ENCODE results near the gene FBN1.
A peak's percentile ranks its signal among the peaks of the same experiment; 100 is the strongest.

FBN1 gene

DNA sequence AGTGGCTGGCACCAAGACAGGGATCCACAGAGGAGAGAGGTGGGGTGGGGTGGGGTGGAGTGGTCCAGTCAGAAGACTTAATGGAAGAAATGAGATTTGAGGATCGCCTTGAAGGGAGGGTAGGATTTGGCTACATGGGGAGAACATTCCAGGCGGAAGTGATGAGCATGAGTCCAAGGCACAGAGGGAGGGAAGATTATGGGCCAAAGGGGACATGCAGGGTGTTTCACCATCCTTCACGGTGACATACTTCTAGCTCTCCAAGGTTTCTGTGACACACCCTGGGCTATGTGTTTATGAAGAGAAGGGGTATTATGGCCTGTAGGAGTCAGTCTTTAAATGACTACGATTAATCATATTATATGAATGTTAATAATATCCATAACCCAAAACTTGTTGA lies 7.7 kb upstream of the FBN1 start:
- Histone ChIP-seq H3K4me1 (no peaks in the 10 kb centered on the region), H3K9me3 (no peaks in the 10 kb centered on the region), H4K20me1 (no peaks in the 10 kb centered on the region), H3K9ac (no peak overlapping the region), H3K36me3 (no peaks in the 10 kb centered on the region), H3K27me3 (peaks cover 2% of the 10 kb centered on the region; the same call in 1 of the 2 replicates), H3K4me3 (no peak overlapping the region), H3K27ac (no peak overlapping the region), H3K4me2 (no peak overlapping the region)
- TF ChIP-seq Cebpa-rat (IDR thresholded peaks at IDR 0.05), result no peak

DNA sequence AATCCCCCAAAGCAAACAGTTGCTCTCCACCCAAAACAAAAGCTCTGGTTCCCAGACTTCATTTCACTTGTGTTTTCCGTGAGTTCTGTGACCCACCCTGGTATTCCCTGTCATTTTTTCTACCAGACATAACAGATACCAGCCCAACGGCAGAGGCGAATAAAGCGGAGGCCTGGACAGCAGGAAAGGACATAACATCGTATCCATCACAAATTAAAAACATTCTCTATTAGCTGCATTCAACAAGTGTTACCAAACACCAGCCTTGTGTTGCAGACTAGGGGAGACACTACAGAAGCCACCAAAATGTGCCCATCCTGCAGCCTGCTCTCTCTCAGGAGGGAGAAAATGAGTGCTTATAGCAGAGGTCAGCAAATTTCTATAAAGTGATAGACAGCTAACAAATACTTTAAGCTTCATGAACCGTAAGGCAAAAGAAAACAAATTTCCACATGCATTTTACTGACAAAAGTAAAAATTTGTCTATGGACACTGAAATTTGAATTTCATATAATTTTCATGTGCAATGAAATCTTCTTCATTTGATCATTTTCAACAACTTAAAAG lies 7.1 kb upstream of the FBN1 start:
- no peaks in the 10 kb centered on the region for H3K36me3 ChIP-seq
- no peak overlapping the region for H3K27ac ChIP-seq
- no peaks in the 10 kb centered on the region for H3K4me1 ChIP-seq
- H3K27me3 ChIP-seq, result peaks cover 8% of the 10 kb centered on the region
- H3K9ac ChIP-seq, result no peak overlapping the region
- H3K4me2 ChIP-seq, result no peak overlapping the region
- no peak for TF ChIP-seq Cebpa-rat (IDR thresholded peaks at IDR 0.05)
- H3K9me3 ChIP-seq, result no peaks in the 10 kb centered on the region
- no peak overlapping the region for H3K4me3 ChIP-seq
- no peaks in the 10 kb centered on the region for H4K20me1 ChIP-seq

DNA sequence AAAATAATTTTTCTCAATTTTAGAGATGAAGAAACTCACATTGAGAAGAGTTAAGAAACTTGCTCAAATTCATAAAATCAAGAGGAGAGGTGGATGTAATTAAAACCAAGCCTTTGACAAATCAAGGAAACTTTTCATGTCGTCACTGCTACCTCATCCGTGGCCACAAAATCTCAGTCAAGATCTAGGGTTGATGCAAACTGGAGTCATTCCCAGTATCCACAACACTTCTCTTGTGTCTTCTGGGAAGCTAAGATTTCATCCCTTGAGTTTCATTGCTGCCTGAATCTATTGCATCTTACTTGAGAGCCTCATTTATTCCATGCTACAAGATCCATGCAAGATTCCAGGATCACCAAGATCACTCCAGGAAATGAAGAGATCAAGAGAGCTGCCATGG lies 5.4 kb upstream of the FBN1 start:
- H3K4me3 ChIP-seq, result no peak overlapping the region
- no peaks in the 10 kb centered on the region for H3K9me3 ChIP-seq
- no peak overlapping the region for H3K27ac ChIP-seq
- H4K20me1 ChIP-seq, result peaks cover 8% of the 10 kb centered on the region
- H3K9ac ChIP-seq, result no peak overlapping the region
- 0 out of 2 replicates have a peak, but pooled peaks cover 2% of the 10 kb centered on the region for H3K4me1 ChIP-seq
- H3K36me3 ChIP-seq, result no peaks in the 10 kb centered on the region
- peaks cover 25% of the 10 kb centered on the region for H3K27me3 ChIP-seq
- no peak for TF ChIP-seq Cebpa-rat (IDR thresholded peaks at IDR 0.05)
- H3K4me2 ChIP-seq, result no peak overlapping the region

DNA sequence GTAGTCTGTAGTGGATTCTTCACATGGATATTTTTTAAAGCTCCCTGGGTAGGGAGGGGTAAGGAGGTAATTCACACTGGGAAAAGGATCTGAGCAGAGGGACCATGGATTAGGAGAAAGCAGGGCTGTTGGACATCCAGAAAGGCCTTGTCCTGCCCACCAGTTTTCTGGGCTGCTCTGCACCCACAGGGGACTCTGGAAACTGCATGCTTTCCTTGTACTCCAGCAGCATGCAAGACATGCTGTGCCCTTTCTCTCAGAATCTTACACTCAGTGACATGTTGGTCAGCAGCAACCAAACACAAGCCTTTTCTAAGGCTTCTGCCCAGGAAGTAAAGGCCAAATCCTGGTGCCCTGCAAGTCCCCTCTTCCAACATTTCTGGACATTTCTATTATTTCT lies 2.5 kb upstream of the FBN1 start:
- peaks cover 55% of the 10 kb centered on the region for H3K27me3 ChIP-seq
- no peak overlapping the region for H3K4me3 ChIP-seq
- no peak overlapping the region for H3K4me2 ChIP-seq
- TF ChIP-seq Cebpa-rat (IDR thresholded peaks at IDR 0.05), result no peak
- H3K9me3 ChIP-seq, result no peaks in the 10 kb centered on the region
- H4K20me1 ChIP-seq, result peaks cover 31% of the 10 kb centered on the region
- H3K4me1 ChIP-seq, result peaks cover 20% of the 10 kb centered on the region
- no peaks in the 10 kb centered on the region for H3K36me3 ChIP-seq
- no peak overlapping the region for H3K9ac ChIP-seq
- H3K27ac ChIP-seq, result no peak overlapping the region

DNA sequence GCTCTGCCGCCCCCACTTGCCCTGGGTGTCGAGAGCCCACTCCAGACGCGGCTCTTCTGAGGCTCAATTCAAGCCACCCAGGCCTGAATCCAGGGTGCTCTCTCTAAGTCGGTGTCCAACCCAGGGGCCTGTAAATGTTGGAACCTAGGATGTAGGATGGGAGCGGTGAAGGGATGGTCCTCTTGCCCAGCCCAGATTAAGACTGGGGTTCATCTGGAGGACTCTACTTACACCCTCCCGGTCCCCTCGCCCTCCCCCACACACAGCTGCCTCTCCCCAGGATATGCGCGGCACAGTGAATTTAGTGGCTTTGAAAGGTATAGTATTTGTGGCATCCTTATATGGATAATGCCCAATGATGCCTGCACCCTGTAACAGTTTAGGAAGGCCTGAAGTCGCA lies 822 bp upstream of the FBN1 start:
- H3K4me1 ChIP-seq, result peaks cover 20% of the 10 kb centered on the region
- H4K20me1 ChIP-seq, result peaks cover 31% of the 10 kb centered on the region
- no peaks in the 10 kb centered on the region for H3K36me3 ChIP-seq
- H3K4me2 ChIP-seq, result peak overlapping the region; percentile 98
- no peak overlapping the region for H3K27ac ChIP-seq
- no peak overlapping the region for H3K9ac ChIP-seq
- H3K4me3 ChIP-seq, result peak overlapping the region; percentile 71
- no peak for TF ChIP-seq Cebpa-rat (IDR thresholded peaks at IDR 0.05)
- peaks cover 58% of the 10 kb centered on the region for H3K27me3 ChIP-seq
- H3K9me3 ChIP-seq, result no peaks in the 10 kb centered on the region

DNA sequence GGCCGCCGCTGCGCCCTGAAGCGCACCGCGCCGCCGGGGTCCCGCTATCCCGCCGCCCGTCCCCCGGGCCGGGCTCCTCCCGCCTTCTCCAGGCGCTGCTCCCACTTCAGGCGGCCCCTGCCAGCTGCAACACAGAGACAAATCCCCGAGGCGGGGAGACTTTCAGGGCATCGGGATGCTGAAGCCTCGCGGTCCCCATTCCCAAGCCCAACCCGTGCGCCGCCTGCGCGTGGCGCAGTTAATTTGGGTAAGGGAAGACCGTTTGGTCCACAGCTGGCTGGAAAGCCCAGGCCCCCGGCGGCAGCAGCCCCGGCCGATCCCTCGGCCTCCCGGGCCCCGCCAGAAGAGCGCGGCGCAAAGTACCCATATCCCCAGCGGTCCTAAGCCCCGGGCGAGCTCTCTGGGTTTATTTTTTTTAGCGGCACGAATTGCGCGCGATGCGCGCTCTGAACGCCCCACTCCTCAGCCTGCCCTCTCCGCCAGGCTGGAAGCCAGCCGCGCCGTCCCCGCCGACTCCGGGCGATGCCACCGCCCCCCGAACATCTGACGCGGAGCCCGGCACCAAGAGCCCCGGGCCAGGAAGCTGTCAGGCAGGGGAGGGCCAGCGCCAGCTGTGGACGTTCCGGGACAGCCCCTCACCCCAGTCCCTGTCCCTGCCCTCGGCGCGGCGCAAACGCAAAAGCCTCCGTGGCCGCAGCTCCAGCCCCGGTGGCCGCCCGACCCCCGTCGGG lies 517 bp downstream of the FBN1 start:
- H3K4me3 ChIP-seq, result peak overlapping the region; percentile 71
- no peak overlapping the region for H3K27ac ChIP-seq
- no peaks in the 10 kb centered on the region for H3K36me3 ChIP-seq
- no peaks in the 10 kb centered on the region for H3K9me3 ChIP-seq
- H4K20me1 ChIP-seq, result peaks cover 31% of the 10 kb centered on the region
- no peak overlapping the region for H3K9ac ChIP-seq
- TF ChIP-seq Cebpa-rat (IDR thresholded peaks at IDR 0.05), result no peak
- H3K4me1 ChIP-seq, result peaks cover 20% of the 10 kb centered on the region
- H3K4me2 ChIP-seq, result peak overlapping the region; percentile 98
- peaks cover 58% of the 10 kb centered on the region for H3K27me3 ChIP-seq

DNA sequence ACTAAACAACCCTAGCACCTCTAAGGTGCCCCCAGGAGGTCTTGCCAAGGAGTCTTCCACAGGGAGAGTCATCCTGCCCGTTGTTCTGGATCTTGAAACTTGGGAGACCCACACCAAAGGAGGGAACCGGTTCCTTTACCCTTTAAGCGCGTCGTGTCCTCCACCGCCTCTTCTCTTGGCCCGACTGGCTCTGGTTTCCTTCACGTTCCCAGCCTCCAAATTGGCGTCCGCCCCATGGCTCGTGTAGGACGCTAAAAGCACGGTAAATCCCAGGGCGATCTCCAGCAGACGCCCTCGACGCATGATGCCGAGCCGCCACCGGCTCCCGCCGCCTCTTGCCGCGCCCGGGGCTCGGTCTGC lies 1.1 kb downstream of the FBN1 start:
- H3K4me1 ChIP-seq, result peaks cover 20% of the 10 kb centered on the region
- peaks cover 31% of the 10 kb centered on the region for H4K20me1 ChIP-seq
- no peaks in the 10 kb centered on the region for H3K9me3 ChIP-seq
- H3K4me2 ChIP-seq, result peak overlapping the region; percentile 98
- peaks cover 58% of the 10 kb centered on the region for H3K27me3 ChIP-seq
- H3K27ac ChIP-seq, result no peak overlapping the region
- no peak overlapping the region for H3K9ac ChIP-seq
- peak overlapping the region; percentile 71 for H3K4me3 ChIP-seq
- TF ChIP-seq Cebpa-rat (IDR thresholded peaks at IDR 0.05), result no peak
- no peaks in the 10 kb centered on the region for H3K36me3 ChIP-seq

DNA sequence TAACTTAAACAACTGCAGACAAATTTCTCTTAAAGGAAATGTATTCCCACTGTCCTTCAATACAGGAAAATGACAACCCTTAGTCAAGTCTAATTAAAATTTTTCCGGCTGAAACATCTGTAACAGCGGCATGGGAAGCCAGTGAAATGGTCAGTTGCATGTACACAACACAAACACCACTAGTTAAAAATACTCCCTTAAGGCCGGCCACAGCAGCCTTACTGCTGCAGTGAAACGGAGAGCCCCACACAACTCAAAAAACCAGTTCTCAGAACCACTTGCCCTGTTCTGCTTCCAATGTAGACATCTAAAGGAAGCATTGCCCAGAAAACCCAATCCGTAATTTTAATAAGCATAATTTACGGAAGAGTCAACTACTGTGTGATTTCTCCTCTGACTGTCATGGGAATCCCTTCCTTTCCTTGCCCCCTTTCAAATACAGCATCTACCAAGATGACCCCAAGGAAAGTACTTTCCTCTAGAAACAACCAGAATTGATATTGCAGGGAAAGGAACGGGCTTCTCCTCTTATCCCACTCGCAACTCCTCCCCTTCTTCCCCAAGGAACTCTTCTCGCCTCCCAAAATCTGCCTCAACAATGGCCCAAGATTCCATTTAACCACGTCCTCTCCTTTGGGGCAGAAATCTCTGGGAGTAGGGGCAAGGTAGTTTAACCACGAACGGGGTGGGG lies 1.6 kb downstream of the FBN1 start:
- Histone ChIP-seq H3K4me2 (peak overlapping the region; percentile 98), H3K4me1 (peaks cover 20% of the 10 kb centered on the region), H3K27ac (no peak overlapping the region), H4K20me1 (peaks cover 31% of the 10 kb centered on the region), H3K9ac (no peak overlapping the region), H3K9me3 (no peaks in the 10 kb centered on the region), H3K27me3 (peaks cover 58% of the 10 kb centered on the region), H3K36me3 (no peaks in the 10 kb centered on the region), H3K4me3 (peak overlapping the region; percentile 71)
- no peak for TF ChIP-seq Cebpa-rat (IDR thresholded peaks at IDR 0.05)

DNA sequence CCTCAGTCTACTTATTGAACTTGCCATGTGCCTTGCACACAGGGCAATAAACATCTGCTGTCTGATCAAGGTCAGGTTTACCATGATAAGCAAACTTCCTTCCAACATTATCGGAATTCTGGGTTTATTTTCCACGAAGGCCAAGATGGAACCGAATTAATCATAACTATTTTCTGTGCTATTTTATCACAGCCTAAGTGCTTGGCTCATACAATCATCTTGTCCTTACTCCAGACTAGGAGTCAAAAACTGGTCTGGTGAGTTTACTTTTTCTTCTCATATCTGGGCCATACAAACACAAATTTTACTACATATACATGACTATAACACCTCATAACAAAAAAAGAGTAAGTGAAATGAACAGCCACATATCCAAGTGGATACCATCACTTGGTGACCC lies 2.3 kb downstream of the FBN1 start:
- Histone ChIP-seq H3K4me1 (peaks cover 20% of the 10 kb centered on the region), H3K4me3 (no peak overlapping the region), H3K36me3 (no peaks in the 10 kb centered on the region), H3K27me3 (peaks cover 55% of the 10 kb centered on the region), H3K4me2 (no peak overlapping the region), H3K9ac (no peak overlapping the region), H3K27ac (no peak overlapping the region), H3K9me3 (no peaks in the 10 kb centered on the region), H4K20me1 (peaks cover 31% of the 10 kb centered on the region)
- TF ChIP-seq Cebpa-rat (IDR thresholded peaks at IDR 0.05), result no peak

DNA sequence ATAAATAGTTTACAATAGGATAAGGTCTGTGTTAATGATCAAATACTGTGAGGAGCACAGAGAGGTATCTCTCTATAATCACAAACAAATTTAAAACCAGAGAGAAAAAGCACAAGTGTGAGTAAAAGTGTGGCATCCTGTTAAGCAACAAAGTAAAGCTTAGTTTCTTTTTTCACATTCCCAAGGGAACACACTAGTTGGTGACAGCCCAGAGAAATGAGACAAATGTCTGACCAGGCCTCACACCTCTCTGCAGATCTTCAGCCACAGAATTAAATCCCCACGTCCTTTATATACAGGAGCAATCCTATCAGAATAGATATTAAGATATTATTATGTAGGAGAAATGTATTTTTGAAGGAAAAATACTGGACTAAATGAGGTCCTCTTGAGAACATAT lies 2.7 kb downstream of the FBN1 start:
- H3K4me2 ChIP-seq, result no peak overlapping the region

More for the DNA sequence above, 2.7 kb downstream of the FBN1 start:
- no peak for TF ChIP-seq Cebpa-rat (IDR thresholded peaks at IDR 0.05)
- Histone ChIP-seq H4K20me1 (peaks cover 31% of the 10 kb centered on the region), H3K36me3 (no peaks in the 10 kb centered on the region), H3K4me3 (no peak overlapping the region), H3K9ac (no peak overlapping the region), H3K4me1 (peaks cover 20% of the 10 kb centered on the region), H3K27ac (no peak overlapping the region), H3K9me3 (no peaks in the 10 kb centered on the region), H3K27me3 (peaks cover 51% of the 10 kb centered on the region)

Measured in BLaER1 (cell line).